Omental fat pad (tissue), 4 donors: ENCODE measurements around the gene DNAJB5. TPM values are rescaled to one million over a fixed set of nuclear protein-coding genes. Genes with fewer than 3 reads are reported as not detected.

Experiments
- ATAC-seq: fragments of 150-250 bp; one replicate; pipeline ENCODE4 v1.9.1; 2016; ENCODE audit warnings: mild to moderate bottlenecking, moderate library complexity; ENCODE audit not compliant: low FRiP score
- DNase-seq: peaks from one replicate; pipeline ENCODE4 v3.0.0-alpha.2; 2019; ENCODE audit warnings: low spot score
- CTCF ChIP-seq, 3 donors: fragments of 450-650 bp; IDR thresholded peaks; one replicate each; pipeline ENCODE4 v1.5.1; 2016 to 2017; ENCODE audit warnings: antibody characterized with exemption in 3 of 3, mild to moderate bottlenecking in 3 of 3, moderate library complexity in 2 of 3
- total RNA-seq, 4 donors: library from RNA; depleted of rRNA; stranded (reverse); fragments of >200 nt; gene quantifications; one replicate each; pipeline ENCODE4 v1.1.0, GENCODE V29; 2016

DNAJB5 gene
- total RNA-seq, 4 donors from 2014 or later, result 6.3 to 17.3 (median 9.8) TPM

- DNase-seq (no peak), ATAC-seq (no peak)
- TF ChIP-seq CTCF (IDR thresholded peaks at IDR 0.05), result no peak
Observed at GRCh38 chr9:34958411-34958982, 31.0 kb upstream of the DNAJB5 start.

- no peak for TF ChIP-seq CTCF (IDR thresholded peaks at IDR 0.05)
- no peak for DNase-seq
- no peak for ATAC-seq
Observed at GRCh38 chr9:34959461-34959860, 30.1 kb upstream of the DNAJB5 start.

DNA sequence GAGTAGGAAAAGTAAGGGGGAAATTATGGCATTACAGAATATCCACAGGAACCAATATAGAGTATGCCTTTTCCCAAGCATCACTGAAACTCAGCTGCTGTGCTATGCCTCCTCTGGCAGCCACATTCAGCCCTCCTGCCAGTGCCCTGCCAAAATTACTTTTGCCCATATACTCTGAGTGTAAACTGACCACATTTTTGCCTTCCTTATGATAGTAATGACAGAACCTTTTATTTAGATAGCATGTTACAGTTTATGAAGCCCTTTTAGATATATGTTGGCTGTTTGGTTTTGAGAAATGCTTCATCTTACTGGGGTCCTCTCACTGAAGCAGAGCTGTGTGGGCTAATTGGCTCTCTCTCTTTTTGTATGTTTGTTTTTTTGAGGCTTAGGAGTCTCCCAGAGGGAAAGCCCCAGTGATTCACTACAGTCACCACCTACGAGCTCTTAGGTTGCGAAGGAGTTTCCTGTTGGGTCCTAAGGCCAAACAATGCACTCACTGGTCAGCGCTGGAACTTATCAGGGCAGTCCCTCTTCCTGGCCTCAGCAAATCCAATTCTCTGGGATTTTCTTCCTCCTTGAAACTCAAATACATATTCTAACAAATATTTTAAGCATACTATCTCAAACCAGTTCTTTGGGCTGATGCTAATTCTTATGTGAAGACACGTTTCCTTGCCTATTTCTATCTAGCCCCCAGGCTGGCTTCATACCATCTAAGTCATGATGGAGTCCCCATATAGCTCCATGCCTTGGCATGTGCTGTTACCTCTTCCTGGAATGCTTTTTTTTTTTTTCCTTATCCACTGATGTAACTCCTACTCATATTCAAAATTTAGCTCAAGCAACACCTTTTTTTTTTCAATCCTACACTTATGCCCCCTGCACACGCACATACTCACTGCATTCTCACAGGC is 27.7 kb upstream of the DNAJB5 start:
- TF ChIP-seq CTCF (IDR thresholded peaks at IDR 0.05), result no peak
- DNase-seq (no peak), ATAC-seq (peak; percentile 69)

DNA sequence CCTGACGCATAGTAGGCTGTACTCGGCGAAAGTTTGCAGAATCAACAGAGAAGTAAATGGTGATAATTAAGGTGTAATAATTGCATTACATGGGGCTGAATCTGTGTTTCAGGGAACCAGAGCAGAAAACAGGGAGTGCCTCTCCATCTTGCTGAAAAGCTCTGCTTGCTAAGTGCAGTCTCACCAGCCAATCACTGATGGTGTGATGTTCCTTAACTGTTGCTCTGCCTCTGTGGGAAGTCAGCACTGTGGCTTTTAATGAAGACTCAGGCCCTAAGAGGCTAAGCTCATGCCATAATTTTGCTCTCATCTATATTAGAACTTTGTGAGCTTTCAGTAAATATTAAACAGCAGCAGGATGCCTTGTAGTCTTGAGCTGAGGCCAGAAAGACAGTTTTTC is 27.0 kb upstream of the DNAJB5 start:
- no peak for TF ChIP-seq CTCF (IDR thresholded peaks at IDR 0.05)
- DNase-seq (no peak), ATAC-seq (no peak)

DNA sequence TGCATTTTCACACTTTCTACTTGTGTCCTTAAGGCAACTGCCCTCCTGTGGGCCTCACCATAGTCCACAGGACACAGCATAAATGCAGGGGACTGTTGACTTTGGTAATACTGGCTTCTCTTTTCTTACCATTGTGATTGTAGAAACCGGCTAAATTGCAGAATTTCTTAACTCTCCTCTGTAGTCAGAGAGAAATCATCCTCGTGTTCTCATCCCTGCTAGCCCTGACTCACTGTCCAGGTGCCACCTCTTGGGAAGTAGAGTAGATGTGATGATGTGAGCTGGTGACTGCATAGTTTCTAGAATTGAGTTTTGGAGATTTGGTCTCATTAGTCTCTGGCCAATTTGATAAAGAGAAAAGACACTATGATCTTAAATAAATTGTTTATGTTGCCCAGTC is 26.0 kb upstream of the DNAJB5 start:
- no peak for TF ChIP-seq CTCF (IDR thresholded peaks at IDR 0.05)
- ATAC-seq (no peak), DNase-seq (no peak)

DNA sequence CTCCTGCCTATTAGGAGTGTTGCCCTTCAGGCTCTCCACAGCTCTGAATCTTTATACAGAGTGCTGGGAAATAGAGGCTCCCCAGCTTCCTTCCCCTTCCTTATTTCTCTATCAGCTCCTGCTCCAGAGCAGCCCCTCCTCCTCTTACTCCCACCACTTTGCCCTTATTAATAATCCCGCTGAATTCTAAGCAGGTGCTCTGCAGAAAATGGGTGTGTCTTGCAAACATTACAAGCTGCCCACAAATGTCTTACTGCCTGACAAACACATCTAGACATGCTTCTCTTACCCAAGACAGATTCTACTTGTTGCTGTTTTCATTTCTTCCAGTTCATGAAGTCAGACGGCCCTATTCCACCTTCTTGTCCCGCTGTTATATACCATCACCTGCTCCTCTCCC is 25.1 kb upstream of the DNAJB5 start:
- ATAC-seq (no peak), DNase-seq (no peak)
- no peak for TF ChIP-seq CTCF (IDR thresholded peaks at IDR 0.05)
